ENCODE results near the gene SPRED2.
A peak's percentile ranks its signal among the peaks of the same experiment; 100 is the strongest.

SPRED2 gene

DNA sequence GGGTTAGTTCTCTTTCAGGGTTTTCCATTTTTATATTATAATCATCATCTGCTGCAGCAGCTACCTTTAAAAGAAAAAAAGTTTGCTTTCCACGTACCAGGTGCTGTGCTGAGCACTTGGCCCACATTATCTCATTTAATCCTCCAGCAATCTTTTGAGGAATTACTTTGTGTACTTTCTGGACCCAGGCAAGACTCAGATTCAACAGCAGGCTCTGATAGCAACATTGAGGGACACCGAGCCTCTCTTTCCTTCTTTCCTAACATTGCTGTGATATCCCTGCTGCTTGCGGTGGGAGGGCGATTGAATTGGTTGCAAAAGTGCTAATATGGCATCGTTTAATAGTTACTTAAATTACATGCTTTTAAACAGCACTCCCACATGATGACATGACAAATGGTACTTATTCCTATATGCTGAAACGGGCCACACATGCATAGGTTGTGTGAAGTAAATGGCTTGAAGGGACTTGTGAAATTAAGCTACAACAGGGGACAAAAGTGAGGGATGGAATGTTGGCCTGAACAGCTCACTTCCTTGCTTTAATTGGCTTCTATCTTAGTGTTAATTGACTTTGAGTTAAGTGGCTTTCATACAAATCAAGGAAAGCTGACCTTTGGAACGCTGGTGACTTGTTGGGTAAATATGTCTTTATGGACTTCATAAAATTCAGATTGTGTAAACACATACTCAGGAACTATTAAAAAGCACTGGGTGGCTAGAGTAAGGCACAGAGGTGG lies 21.2 kb downstream of the SPRED2 start:
- DNase-seq, result peak; percentile 23

DNA sequence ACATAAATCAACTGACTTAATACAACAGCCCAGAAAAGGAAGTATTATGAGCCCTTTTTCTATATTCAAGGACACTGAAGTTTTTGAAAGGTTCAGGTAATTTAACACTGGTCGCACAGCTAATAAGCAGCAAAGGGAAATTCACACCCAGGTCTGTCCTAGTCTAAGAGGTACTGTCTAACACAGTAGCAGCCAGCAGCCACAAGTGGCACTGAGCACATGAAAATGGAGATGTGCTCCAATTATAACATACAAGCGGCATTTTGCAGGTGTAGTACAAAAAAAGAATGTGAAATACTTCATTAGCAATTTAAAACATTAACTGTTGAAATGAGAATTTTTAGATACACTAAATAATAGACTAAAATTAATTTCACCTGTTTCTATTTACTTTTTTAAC lies 23.4 kb downstream of the SPRED2 start:
- no peak for DNase-seq

DNA sequence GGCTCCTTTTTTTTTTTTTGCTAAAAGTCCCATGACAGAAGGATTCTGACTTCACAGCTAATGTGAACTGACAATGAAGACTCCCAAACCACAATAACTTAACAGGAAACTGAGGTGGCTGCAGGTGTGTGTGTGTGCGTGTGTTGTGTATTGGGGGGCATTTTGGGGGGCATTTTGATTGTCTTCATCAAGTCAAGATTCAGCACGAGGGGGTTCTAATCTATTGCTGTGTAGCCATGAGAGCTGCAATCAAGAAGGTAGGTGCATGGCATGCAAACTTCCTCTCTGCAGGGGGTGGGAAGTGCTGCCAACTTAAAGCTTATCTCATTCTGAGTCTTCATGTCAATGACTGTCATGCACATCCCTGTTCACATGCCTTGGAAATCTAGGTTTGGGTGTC lies 25.2 kb downstream of the SPRED2 start:
- DNase-seq, result no peak

DNA sequence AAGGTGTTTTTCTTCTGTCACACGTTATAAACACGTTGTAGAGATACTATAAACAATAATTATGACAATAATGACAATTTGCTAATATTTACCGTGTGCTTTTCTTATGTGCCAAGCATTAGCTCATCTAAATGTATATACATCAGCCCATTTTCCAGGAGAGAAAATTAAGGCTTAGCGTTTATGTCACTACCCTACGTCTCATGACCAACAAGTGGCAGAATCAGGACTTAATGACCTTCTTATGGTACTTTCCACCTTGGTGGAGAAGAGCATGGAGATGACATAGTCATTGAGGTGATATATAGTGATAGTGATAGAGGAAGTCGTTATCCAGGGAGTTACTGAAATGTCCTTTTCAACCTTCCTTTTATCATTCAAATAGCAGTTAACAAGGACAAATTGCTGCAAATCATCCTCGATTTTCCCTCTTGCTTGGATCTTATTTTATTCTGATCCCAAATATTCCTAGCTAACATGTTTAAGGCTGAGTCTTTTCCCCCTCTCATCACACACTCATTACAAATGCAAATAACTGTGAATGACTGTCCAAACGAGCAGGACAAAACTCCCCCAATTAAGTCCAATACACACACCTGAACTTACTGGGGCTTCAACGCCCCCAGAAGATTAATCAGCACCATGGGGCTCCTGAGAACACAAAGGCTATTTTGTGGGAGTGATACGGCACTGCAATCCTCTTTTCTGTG lies 27.3 kb downstream of the SPRED2 start:
- DNase-seq, result no peak

DNA sequence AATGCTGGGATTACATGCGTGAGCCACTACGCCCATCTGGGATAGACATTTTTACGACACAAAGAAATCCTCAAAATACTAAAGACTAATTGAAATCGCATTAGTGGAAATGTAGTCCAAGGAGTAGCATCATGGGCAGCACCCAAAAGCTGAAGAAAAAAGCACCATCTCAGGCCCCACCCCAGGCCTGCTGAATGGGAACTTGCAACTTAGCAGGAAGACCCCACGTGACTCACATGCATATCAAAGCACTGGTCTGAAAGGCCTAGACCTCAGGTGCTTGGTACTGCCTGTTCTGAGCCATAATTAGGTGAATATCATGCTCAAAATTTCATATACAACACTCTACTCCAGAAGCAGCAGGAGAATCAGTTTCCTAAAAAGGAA lies 28.9 kb downstream of the SPRED2 start:
- DNase-seq, result no peak

DNA sequence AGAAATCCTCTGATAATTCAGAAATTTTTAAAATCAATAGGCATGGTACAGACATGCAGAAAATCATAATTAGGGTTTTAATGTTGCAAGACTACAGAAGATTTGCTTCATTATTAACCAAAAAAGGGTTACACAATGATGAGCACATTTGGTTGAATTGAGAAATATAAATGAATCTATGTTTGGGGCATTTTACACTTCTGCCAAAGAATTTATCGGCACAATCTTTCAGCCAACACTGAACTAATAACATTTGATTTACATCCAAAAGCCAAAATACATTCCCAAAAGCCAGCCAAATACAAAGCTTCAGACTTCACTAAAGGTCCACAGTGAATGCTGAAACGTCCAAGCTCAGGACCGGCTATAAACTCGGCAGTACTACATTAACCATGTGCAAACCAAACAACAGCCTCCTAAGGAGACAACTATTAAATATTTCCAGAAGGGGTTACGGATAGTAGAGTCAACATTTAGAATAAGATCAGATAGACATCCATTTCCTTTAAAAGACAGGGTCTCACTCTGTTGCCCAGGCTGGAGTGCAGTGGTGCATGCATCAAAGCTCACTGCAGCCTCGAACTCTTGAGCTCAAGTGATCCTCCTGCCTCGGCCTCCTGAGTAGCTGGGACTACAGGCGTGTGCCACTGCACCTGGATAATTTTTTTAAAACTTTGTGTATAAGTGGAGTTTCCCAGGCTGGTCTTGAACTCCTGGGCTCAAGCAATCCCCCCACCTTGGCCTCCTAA lies 29.4 kb downstream of the SPRED2 start:
- no peak for DNase-seq

DNA sequence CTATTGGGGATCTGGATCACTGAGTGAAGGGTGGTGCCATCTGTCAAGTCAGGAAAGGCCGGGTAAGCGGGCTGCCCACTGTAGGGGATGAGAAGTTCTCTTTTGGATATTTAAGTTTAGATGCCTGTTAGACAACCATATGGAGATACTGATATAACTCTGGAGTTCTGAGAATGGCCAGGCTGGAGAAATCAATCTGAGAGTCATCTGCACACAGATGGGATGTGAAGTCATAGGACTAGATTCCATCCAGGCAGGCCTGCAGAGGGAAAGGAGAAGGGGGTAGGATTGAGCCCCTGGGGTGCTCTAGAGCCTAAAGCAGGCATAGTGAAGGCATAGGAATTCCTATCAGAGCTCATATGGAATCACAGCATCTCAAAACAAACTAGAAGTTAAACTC lies 30.1 kb downstream of the SPRED2 start:
- no peak for DNase-seq

DNA sequence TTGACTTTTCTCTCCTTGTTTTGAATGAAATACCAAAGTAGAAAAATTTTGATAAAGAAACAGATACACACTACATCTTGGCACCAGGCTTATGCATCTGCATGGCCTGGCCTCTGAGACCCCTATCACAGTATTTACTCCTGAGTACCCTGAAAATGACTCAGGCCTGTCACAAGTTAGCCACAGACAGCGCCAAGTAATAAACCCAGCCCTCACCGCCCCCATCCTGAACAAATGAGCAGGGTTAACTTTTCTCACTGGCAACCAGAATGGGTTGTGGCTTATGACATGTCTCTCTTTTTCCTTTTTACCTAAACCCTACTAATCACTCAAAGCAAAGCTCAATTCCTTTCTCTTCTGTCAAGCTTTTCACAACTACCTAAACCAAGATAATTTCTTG lies 35.3 kb downstream of the SPRED2 start:
- DNase-seq, result no peak

DNA sequence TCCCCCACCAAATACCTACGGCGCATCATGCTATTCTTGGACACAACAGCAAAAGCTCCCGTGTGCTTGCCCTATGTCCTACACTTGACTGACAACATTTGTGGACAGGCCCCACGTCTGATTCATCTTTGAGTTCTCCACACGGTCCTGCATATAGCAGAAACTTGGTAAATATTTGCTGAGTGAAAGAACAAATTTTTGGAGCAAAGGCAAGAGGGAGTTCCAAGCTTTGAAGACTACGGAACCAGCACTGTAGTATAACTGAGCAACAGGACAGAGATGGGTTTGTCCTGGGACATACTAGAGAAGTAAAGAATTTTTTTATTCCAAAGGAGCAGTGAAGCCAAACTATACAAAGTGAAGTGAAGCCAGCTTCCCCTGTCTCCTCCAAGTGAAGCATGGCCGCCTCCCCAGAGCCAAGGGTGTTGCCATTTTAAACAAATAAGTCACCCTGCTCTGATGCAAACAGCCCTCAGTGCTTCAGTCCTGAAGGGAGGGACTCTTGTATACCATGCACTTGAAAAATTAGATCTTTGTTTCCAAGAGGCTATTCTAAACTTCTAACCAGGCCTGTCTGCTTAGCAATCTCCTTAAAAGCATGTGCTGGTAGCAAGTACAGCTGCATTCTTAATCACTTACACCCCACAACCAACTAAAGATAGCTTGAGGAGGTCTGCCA lies 35.9 kb downstream of the SPRED2 start:
- DNase-seq, result peak; percentile 70

DNA sequence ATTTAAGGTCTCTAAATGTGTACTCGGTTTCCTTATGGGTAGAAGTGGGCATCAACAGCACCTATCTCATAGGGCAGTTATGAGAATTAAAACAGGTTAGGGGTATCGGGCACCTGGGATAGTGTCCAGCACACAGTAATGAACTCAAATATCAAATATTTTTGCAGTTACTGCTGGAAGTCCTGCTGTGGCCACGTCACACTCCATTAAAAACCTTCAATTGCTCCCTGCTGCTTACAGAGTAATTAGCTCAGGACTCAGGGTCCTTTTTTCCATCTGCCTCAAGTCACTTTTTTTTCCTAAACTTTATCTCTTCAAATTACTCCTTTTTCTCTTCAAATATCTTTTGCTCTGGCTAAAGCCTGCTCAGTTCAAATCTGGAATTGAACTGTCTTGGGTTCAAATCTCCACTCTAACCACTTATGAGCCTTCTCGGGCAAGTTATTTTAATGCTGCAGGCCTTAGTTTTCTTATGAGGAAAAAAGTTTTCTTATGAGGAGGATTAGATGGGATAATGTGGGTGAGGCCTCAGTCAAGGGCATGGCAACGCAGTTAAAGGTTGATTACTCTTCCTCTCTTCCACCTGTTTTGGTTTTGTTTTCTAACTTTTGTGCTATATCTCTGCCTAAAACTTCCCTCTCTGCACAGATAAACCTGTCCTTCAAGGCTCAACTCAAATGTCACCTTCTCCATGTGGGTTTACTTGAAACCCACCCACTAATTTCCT lies 36.6 kb downstream of the SPRED2 start:
- DNase-seq, result no peak

DNA sequence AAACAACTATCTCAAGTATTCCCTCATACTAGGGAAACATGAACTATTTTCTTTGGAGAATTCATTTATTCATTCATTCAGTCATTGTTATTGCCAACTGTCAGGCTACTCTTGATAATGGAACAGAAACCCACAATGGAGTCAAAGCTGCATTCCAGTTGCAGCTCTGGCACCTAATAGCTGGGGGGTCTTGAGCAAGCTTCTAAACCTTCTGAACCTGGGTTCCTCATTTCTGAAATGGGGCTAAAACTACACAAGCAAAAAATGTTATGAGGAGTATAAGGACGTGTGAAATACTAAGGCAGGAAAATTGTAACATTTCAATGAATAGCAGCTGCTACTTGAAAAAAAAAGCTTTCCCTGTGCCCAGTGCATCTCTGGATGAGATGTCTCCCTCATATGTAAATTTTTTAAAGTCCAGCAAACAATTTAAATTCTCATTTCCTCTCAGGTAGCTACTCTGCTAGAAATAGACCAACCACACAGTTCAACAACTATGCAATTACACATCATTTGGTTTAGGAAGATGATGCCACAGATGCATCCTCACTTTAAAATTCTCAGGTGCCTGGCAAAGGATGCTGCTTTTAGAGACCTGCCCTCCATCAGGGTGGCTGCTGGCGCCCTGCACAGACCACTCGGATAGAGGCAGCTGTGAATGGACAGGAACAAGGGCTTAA lies 38.5 kb downstream of the SPRED2 start:
- DNase-seq, result no peak

DNA sequence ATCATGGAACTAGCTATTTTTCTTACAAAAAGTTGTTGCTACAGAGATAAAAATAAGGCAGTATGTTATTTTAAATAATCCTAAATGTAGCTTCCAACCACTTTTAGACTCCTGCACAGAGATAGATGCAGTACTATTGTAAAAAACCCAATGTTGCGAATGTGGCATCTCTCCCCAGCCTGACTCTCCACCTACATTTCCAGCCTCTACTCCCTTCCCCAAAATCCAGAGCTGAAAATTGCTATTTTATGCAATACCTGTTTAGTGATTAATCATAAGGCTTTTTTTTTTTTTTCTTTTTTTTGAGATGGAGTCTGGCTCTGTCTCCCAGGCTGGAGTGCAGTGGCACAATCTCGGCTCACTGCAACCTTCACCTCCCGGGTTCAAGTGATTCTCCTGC lies 39.4 kb downstream of the SPRED2 start:
- DNase-seq, result no peak

DNA sequence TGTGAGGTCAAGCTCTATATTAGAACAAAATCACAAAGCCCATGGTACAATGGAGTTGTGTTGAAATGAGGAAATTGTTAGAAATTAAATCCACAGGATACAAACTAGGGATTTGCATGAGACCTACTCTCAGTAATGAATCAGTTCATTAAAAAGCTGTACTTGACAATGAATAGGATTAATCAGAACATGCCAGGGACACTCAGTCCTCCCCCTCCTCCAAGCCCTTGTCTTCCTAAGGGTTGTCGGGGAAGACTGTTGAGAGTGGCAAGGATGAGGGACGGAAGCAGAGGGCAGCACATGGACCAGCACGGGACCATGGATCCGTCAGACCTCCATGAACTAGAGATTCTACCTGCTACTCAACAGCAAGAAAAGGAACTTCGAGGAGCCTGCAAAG lies 39.8 kb downstream of the SPRED2 start:
- no peak for DNase-seq

DNA sequence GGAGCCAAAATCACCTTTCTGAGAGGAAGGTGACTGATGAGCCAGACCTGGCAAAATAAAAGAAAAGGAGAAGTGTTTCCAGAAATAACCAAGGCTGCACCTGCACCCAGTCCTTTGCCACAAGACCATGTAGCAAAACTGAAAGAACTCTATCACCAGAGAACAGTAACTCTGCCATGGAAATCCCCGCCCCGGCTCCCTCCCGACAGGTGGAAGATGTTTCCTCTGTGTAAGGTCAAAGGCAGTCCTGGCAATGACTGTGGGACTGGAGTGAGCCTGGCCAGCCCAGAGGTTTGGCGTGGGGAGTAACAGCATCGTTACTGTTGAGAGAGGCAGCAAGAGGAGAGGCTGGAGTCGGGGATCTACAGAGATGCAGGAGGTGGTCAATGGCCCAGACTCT lies 42.3 kb downstream of the SPRED2 start:
- DNase-seq, result peak; percentile 21

DNA sequence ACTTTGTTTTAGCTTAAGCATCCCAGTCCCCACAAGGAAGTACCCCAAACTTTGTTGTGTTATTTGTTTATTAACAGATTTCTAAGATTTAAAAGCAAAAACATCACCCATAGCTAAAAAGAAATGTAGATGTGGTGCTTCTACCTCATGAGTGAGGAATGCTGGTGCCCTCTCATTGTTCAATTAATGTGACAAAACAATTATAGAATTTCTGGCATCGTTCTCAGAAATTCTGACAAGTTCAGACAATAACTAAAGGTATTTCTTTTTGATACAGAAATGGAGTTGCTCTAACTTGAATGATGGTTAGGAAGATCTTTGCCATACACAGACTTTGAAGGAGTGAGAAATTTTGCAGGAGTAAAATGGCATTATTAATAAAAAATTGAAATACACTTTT lies 42.9 kb downstream of the SPRED2 start:
- DNase-seq, result no peak

DNA sequence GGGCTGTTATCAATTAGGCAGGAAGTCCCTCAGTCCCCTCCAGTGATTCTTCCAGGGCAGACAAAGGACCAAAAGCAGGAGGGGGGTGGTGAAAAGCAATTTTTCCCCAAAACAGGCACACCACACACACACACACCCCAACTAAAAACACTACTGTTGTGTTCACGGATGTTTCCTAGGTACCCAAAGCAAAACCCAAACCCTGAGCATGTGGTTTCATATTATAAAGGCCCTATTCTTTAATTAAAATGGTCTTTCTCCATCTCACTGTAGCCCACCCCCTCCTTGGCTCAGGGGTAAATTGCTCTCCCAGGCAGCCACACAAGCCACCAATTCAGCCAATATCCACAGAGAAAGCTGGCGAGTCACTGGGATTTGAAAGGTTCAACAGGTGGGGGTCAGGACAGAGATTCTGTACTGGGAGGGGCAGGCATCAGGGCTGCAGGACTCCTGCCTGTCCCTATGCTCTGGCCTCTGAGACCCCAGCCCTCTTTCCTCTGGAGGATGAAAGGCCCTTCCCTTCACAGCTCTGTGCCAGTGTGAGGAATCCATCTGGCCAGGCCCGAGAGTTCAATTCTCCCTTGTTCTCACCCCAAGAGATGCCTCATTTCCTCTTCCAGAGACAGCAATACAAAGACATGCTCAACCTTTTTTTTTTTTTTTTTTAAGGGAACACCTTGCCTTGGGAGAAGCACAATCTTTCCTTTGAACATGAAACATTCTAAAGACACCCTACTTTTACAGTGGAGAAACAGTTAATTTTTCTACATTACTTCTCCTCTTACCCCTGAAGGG lies 43.6 kb downstream of the SPRED2 start:
- no peak for DNase-seq

DNA sequence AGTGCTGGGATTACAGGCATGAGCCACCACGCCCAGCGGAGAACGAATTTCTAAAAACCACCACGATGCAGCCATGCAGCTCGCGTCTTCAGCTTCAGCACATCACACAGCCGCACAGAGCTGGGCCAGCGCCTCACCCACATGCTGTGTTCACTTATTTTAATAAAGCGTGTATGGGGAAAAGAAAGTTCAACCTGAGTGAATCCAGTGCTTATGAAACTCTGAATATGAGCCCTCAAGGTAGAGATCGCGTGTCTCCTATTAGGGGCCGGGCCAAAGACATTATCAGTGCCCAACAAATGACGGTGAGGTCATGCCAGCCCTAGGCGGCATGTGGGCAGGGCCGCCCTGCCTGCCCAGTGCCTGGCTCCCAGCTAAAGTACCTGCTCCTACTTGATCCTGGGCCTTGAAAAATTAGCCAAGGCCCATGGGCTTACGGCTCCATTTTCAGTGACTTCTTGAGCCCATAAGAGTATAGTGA lies 44.3 kb downstream of the SPRED2 start:
- no peak for DNase-seq

DNA sequence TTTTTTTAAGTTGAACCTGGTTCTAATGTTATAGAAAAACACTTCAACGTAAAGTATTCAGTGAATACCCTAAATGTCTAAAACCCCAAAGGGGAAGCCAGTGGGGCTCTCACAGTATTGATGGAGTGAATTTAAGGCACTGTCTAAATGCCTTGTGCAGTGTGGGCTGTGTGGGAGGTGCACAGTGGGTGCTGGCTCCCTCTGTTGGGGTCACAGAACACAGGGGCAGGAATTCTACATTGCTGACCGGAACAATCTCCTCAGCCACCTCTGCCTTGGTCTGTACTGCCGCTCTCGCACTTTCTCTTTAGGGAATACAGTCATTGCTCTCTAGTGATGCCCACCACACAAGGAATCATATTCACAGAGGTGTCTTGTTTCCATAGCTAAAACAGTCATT lies 45.4 kb downstream of the SPRED2 start:
- no peak for DNase-seq

DNA sequence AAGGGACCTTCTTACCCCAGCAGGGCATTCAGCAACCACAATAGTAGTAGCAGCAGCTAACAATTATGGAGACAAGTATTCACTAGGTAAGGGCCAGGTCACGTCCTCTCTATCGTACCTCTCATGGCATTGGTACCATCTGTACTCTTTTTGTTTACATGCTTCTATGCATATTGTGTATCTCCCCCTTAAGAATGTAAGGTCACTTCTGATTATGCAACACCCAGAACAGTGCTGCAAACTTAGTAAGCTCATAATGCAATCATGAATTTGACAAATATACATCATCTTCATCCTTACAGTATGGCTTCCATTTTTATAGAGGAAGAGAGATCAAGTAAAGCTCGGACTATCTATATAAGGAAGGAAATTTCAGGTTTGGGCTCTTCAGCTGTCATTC lies 46.1 kb downstream of the SPRED2 start:
- no peak for DNase-seq

DNA sequence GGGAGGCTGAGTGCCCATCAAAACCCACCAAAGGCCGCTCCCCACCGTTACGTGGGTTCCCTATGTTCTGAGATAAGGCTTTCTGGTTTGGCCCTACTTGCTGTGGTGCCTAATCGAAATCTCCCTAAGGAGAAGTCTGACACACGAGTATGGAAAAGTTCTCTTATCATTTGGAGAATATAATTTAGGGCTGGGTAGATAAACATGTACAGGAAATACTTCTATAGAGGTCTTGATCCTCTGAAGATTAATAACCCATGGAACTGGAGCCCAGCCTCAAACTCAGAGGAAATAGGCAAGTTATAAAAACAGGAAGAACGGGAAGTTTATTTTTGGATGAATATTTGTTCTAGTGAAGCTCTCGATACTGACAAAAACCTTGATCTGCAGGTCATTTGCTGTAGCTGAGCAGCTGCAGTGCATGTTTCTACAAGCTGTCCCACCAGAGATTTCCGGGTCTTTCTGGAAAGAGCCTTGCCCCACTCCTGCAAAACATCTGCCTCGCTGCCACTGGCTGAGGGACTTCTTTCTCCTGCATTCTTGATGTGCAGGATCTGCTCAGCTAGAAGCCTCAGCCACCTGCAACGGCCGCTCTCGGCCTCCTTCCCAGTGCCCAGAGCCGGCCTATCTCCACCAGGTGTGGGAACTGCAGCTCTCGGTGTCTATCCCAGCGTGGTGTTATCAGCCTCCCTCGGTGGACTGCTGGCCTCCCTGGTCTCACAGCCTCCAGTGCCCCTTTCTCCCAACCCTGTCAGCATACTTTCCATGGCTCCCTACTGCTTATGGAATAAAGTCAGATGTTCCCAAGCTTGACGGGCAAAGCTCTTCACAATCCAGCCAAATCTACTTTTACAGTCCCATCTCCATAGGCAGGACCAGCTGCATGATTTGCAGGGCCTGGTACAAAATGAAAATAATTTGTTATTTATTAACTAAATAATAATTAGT lies 48.6 kb downstream of the SPRED2 start:
- DNase-seq, result peak; percentile 57
